Measurements from ENCODE around the gene UNC13A. TPM values are rescaled to one million over a fixed set of nuclear protein-coding genes. Genes with fewer than 3 reads are reported as not detected.

UNC13A gene
- total and polyA plus RNA-seq, 2 donors (not counting 3 experiments of a cell fraction or from before 2014, with no cell fraction given) = 0.04 to 0.09 TPM

GRCh38 chr19:17641181-17641580 lies 47.0 kb downstream of the UNC13A start:
- Histone ChIP-seq H2AFZ (ENCODE audit: low read depth, low read length) (no peak overlapping the region), H3K9ac (replicated peaks; ENCODE audit: extremely low read depth, insufficient read depth, low read length) (no peak overlapping the region), H3K27me3 (ENCODE audit: control insufficient read depth in 2 of 2, insufficient read depth in 2 of 2, low read length in 2 of 2) (no peaks in the 10 kb centered on the region), H3K4me3 (replicated peaks in 1 of 3; ENCODE audit: insufficient read depth in 1 of 3, low read depth in 1 of 3, low read length in 3 of 3) (no peak overlapping the region), H3K9me3 (replicated peaks; ENCODE audit: control insufficient read depth, insufficient read depth, low read length) (no peaks in the 10 kb centered on the region), H3K79me2 (ENCODE audit: control insufficient read depth, insufficient read depth, low read length) (no peaks in the 10 kb centered on the region), H4K20me1 (replicated peaks; ENCODE audit: control insufficient read depth, extremely low read depth, insufficient read depth, low read length) (no peaks in the 10 kb centered on the region), H3K36me3 (ENCODE audit: control insufficient read depth in 2 of 2, extremely low read depth in 1 of 2, insufficient read depth in 2 of 2, low read length in 2 of 2) (no peaks in the 10 kb centered on the region), H3K27ac (ENCODE audit: insufficient read depth, low read depth, low read length) (no peak overlapping the region), H3K4me2 (ENCODE audit: insufficient read depth, low read length) (no peak overlapping the region), H3K9me1 (replicated peaks; ENCODE audit: control insufficient read depth, extremely low read depth, insufficient read depth, low read length) (no peaks in the 10 kb centered on the region), H3K4me1 (ENCODE audit: control insufficient read depth, extremely low read depth, insufficient read depth, low read length) (no peaks in the 10 kb centered on the region)
- POLR2A ChIA-PET = no interaction called here
- dilution Hi-C loops (cut with MboI; ENCODE audit: extremely low pct_ligation_motif_present, low sequenced_read_pairs) = no loop called here
- TF ChIP-seq GATA2 (IDR thresholded peaks at IDR 0.05; ENCODE audit: insufficient read depth, insufficient read length, low read depth, low read length) (no peak), JUN (IDR thresholded peaks at IDR 0.05; ENCODE audit: borderline replicate concordance, insufficient read depth, insufficient read length, low read depth) (no peak), POLR2AphosphoS5 (IDR thresholded peaks at IDR 0.05; ENCODE audit: insufficient read depth, low read depth, low read length) (no peak), POLR2A (IDR thresholded peaks at IDR 0.05; ENCODE audit: low read depth, low read length) (no peak), FOS (IDR thresholded peaks at IDR 0.05; ENCODE audit: borderline replicate concordance, insufficient read depth, low read length) (no peak), MYC (IDR thresholded peaks at IDR 0.05; ENCODE audit: low read depth, low read length) (no peak), EZH2 (IDR thresholded peaks at IDR 0.05; ENCODE audit: borderline replicate concordance, low read depth, low read length, severe bottlenecking) (no peak)
- TF ChIP-seq, protein P1, sequence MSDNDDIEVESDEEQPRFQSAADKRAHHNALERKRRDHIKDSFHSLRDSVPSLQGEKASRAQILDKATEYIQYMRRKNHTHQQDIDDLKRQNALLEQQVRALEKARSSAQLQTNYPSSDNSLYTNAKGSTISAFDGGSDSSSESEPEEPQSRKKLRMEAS (IDR thresholded peaks at IDR 0.05; ENCODE audit: insufficient read depth, insufficient read length) = no peak
- TF ChIP-seq, protein P2, sequence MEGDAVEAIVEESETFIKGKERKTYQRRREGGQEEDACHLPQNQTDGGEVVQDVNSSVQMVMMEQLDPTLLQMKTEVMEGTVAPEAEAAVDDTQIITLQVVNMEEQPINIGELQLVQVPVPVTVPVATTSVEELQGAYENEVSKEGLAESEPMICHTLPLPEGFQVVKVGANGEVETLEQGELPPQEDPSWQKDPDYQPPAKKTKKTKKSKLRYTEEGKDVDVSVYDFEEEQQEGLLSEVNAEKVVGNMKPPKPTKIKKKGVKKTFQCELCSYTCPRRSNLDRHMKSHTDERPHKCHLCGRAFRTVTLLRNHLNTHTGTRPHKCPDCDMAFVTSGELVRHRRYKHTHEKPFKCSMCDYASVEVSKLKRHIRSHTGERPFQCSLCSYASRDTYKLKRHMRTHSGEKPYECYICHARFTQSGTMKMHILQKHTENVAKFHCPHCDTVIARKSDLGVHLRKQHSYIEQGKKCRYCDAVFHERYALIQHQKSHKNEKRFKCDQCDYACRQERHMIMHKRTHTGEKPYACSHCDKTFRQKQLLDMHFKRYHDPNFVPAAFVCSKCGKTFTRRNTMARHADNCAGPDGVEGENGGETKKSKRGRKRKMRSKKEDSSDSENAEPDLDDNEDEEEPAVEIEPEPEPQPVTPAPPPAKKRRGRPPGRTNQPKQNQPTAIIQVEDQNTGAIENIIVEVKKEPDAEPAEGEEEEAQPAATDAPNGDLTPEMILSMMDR (IDR thresholded peaks at IDR 0.05; ENCODE audit: extremely low read depth in 1 of 2, insufficient read depth in 1 of 2, low read depth in 1 of 2, low read length in 2 of 2) = no peak
- FAIRE-seq (no peak), DNase-seq (ENCODE audit: low read depth, low spot score) (no peak)
- CTCF ChIA-PET = no interaction called here
- intact Hi-C loops (cut with micrococcal nuclease) = no loop called here
- BruUV-seq (replicated peaks) = no TSS peak

Data from endothelial cell of umbilical vein (primary cell).